ENCODE results near the gene AFAP1. TPM values are rescaled to one million over a fixed set of nuclear protein-coding genes. Genes with fewer than 3 reads are reported as not detected.

The AFAP1 gene
- total RNA-seq, 1 experiment from 2014 or later: 11.3 TPM

GRCh38 chr4:7810783-7811535 lies 128.7 kb downstream of the AFAP1 start:
- H3K36me3 ChIP-seq (replicated peaks; ENCODE audit: control insufficient read depth, insufficient read depth, low read length): peaks cover 5% of the 10 kb centered on the region
- no peak for DNase-seq
- no peaks in the 10 kb centered on the region for H3K27me3 ChIP-seq (ENCODE audit: control insufficient read depth, insufficient read depth, low read length)
- no peak overlapping the region for H3K4me3 ChIP-seq (ENCODE audit: insufficient read depth, low read depth, low read length)

- peaks cover 2% of the 10 kb centered on the region for H3K36me3 ChIP-seq (replicated peaks; ENCODE audit: control insufficient read depth, insufficient read depth, low read length)
- H3K27me3 ChIP-seq (ENCODE audit: control insufficient read depth, insufficient read depth, low read length): no peaks in the 10 kb centered on the region
- no peak overlapping the region for H3K4me3 ChIP-seq (ENCODE audit: insufficient read depth, low read depth, low read length)
- DNase-seq: no peak
Observed at GRCh38 chr4:7808752-7809151, 130.9 kb downstream of the AFAP1 start.

GRCh38 chr4:7808181-7808580 lies 131.5 kb downstream of the AFAP1 start:
- no peak for DNase-seq
- H3K27me3 ChIP-seq (ENCODE audit: control insufficient read depth, insufficient read depth, low read length): no peaks in the 10 kb centered on the region
- H3K4me3 ChIP-seq (ENCODE audit: insufficient read depth, low read depth, low read length): no peak overlapping the region
- peaks cover 2% of the 10 kb centered on the region for H3K36me3 ChIP-seq (replicated peaks; ENCODE audit: control insufficient read depth, insufficient read depth, low read length)

GRCh38 chr4:7807351-7807921 lies 132.2 kb downstream of the AFAP1 start:
- Histone ChIP-seq H3K4me3 (ENCODE audit: insufficient read depth, low read depth, low read length) (no peak overlapping the region), H3K36me3 (replicated peaks; ENCODE audit: control insufficient read depth, insufficient read depth, low read length) (peaks cover 2% of the 10 kb centered on the region), H3K27me3 (ENCODE audit: control insufficient read depth, insufficient read depth, low read length) (no peaks in the 10 kb centered on the region)
- no peak for DNase-seq

- Histone ChIP-seq H3K36me3 (replicated peaks; ENCODE audit: control insufficient read depth, insufficient read depth, low read length) (peaks cover 2% of the 10 kb centered on the region), H3K27me3 (ENCODE audit: control insufficient read depth, insufficient read depth, low read length) (no peaks in the 10 kb centered on the region), H3K4me3 (ENCODE audit: insufficient read depth, low read depth, low read length) (no peak overlapping the region)
- DNase-seq: no peak
Observed at GRCh38 chr4:7806338-7807090, 133.1 kb downstream of the AFAP1 start.

- Histone ChIP-seq H3K36me3 (replicated peaks; ENCODE audit: control insufficient read depth, insufficient read depth, low read length) (peaks cover 4% of the 10 kb centered on the region), H3K4me3 (ENCODE audit: insufficient read depth, low read depth, low read length) (no peak overlapping the region), H3K27me3 (ENCODE audit: control insufficient read depth, insufficient read depth, low read length) (no peaks in the 10 kb centered on the region)
- DNase-seq: no peak
Observed at GRCh38 chr4:7805533-7806337, 133.9 kb downstream of the AFAP1 start.

GRCh38 chr4:7804756-7805385 lies 134.8 kb downstream of the AFAP1 start:
- Histone ChIP-seq H3K4me3 (ENCODE audit: insufficient read depth, low read depth, low read length) (no peak overlapping the region), H3K36me3 (replicated peaks; ENCODE audit: control insufficient read depth, insufficient read depth, low read length) (peaks cover 8% of the 10 kb centered on the region), H3K27me3 (ENCODE audit: control insufficient read depth, insufficient read depth, low read length) (no peaks in the 10 kb centered on the region)
- no peak for DNase-seq

GRCh38 chr4:7803992-7804755 lies 135.5 kb downstream of the AFAP1 start:
- H3K4me3 ChIP-seq (ENCODE audit: insufficient read depth, low read depth, low read length): no peak overlapping the region
- no peaks in the 10 kb centered on the region for H3K27me3 ChIP-seq (ENCODE audit: control insufficient read depth, insufficient read depth, low read length)
- DNase-seq: peak; percentile 93
- peaks cover 6% of the 10 kb centered on the region for H3K36me3 ChIP-seq (replicated peaks; ENCODE audit: control insufficient read depth, insufficient read depth, low read length)

- H3K36me3 ChIP-seq (replicated peaks; ENCODE audit: control insufficient read depth, insufficient read depth, low read length): peaks cover 6% of the 10 kb centered on the region
- no peaks in the 10 kb centered on the region for H3K27me3 ChIP-seq (ENCODE audit: control insufficient read depth, insufficient read depth, low read length)
- DNase-seq: no peak
- no peak overlapping the region for H3K4me3 ChIP-seq (ENCODE audit: insufficient read depth, low read depth, low read length)
Observed at GRCh38 chr4:7803371-7803770, 136.3 kb downstream of the AFAP1 start.

GRCh38 chr4:7802093-7802726 lies 137.5 kb downstream of the AFAP1 start:
- no peaks in the 10 kb centered on the region for H3K27me3 ChIP-seq (ENCODE audit: control insufficient read depth, insufficient read depth, low read length)
- H3K36me3 ChIP-seq (replicated peaks; ENCODE audit: control insufficient read depth, insufficient read depth, low read length): peaks cover 7% of the 10 kb centered on the region
- peak; percentile 92 for DNase-seq
- H3K4me3 ChIP-seq (ENCODE audit: insufficient read depth, low read depth, low read length): no peak overlapping the region

- Histone ChIP-seq H3K4me3 (ENCODE audit: insufficient read depth, low read depth, low read length) (no peak overlapping the region), H3K27me3 (ENCODE audit: control insufficient read depth, insufficient read depth, low read length) (no peaks in the 10 kb centered on the region), H3K36me3 (replicated peaks; ENCODE audit: control insufficient read depth, insufficient read depth, low read length) (peaks cover 8% of the 10 kb centered on the region)
- DNase-seq: no peak
Observed at GRCh38 chr4:7801641-7802040, 138.0 kb downstream of the AFAP1 start.

- H3K36me3 ChIP-seq (replicated peaks; ENCODE audit: control insufficient read depth, insufficient read depth, low read length): peaks cover 8% of the 10 kb centered on the region
- DNase-seq: no peak
- H3K4me3 ChIP-seq (ENCODE audit: insufficient read depth, low read depth, low read length): no peak overlapping the region
- no peaks in the 10 kb centered on the region for H3K27me3 ChIP-seq (ENCODE audit: control insufficient read depth, insufficient read depth, low read length)
Observed at GRCh38 chr4:7801001-7801400, 138.7 kb downstream of the AFAP1 start.

GRCh38 chr4:7800410-7800809 lies 139.3 kb downstream of the AFAP1 start:
- no peak overlapping the region for H3K4me3 ChIP-seq (ENCODE audit: insufficient read depth, low read depth, low read length)
- peaks cover 8% of the 10 kb centered on the region for H3K36me3 ChIP-seq (replicated peaks; ENCODE audit: control insufficient read depth, insufficient read depth, low read length)
- DNase-seq: no peak
- H3K27me3 ChIP-seq (ENCODE audit: control insufficient read depth, insufficient read depth, low read length): no peaks in the 10 kb centered on the region
